ENCODE results near the gene PSTPIP1.

PSTPIP1 gene

DNA sequence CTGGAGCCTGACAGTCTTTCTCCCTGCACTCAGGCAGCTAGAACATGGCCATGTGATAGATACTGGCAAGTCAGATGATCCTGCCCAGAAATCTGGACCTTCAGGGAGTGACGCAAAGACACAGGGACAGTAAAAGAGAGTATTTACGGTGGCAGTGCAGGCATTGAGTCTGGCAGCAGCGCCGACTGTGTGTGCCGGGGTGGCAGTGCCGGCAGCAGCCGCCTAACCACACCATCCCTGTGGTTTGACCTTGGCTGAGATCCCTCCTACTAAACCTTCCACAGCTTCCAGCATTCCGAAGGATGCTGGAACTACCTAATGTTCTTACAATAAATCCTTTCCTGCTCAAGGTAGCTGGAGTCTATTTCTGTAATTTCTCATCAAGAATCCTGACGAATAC lies 80.6 kb downstream of the PSTPIP1 start:
- peak; percentile 68 for DNase-seq

DNA sequence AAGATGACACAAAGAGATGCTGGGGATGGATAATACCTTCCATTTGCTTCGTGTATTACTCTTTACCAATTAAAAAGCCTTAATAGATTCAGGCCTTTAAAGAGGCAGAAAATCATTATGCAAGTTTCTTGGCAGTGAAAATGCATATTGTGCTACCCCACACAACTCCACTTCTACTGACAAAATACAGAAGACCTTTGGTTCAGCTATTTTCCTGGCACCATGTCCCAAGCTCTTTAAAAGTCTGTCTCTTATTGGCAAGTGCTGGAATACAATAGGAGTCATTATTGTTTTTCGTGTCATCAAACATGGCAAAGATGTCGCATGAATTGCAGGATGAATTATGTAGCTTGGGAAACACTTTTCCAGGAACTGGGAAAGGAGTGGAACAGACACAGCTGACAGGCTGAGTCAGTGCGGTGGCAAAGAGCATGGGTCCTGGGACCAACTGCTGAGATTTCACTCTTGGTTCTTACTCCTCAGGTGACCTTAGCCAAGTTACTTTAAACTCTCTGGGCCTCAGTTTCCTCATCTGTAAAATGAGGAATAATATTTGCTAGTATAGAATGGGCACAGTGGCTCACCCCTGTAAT lies 81.5 kb downstream of the PSTPIP1 start:
- DNase-seq = no peak

DNA sequence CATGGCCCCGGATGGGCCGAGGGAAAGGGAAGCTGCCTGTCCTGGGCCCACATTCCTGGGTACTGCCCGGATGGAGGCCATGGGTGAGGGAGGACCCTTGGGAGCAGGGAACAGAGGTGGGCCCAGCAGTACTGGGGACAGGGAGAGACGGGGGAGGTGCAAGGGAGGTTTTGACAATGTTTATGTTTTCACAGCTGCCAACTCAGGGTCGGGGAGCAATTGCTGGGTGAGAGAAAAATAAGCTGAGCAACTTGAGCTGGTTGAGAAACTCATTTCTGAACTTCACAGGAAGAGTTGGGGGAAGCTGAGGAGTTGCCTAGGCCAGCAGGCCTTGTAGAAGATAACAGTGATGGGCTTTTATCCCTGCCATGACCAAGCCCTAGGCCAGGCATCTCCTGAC lies 87.0 kb downstream of the PSTPIP1 start:
- no peak for DNase-seq

DNA sequence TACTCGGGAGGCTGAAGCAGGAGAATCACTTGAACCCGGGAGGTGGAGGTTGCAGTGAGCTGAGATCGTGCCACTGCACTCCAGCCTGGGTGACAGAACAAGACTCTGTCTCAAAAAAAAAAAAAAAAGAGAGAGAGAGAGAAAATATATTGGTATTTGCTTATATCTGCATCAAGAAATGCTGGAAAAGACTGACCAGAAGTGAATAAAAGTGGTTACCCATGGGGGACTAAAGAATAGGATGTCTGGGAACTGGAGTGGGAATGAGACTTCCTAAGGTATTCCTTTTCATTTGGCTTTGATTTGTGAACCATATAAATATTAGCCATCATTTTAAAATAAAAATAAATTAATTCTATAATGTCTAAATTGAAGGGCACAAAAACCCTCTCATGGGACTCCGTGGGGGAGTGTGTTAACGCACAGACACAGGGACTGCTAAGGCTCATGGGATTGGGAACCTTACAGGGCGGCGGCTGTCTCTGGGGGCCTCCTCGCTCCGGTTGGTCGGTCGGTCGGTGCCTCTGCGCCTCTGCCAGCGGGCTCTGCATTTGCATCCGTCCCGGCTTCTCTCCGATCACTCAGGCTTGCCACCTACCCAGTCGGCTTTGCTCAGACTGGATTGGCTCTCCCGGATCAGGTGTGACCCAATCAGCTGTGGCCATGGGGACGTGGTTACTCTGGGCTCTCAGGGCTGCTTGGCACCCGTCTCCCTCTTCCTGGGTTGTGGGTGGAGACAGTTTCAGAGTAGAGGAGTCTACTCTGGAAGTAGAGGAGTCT lies 88.6 kb downstream of the PSTPIP1 start:
- DNase-seq = peak; percentile 100

DNA sequence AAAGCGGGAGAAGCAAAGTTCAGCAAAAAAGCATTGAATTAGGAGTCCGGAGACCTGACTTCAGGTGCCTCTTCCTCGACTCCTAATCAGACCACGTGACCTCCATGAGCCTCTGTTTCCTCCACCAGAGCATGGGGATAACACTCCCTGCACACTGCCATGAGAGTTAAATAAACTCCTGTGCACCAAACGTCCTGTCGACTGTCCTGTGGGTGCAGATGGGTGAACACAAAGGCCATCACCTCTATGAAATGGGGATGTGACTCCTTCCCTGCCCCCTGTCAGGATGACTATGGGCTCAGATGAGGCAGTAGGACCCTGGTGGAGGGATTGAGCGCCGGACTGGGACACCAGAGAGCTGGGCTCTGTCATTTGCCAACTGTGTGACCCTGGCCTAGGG lies 89.5 kb downstream of the PSTPIP1 start:
- no peak for DNase-seq

GRCh38 chr15:77085297-77085696 lies 90.4 kb downstream of the PSTPIP1 start:
- no peak for DNase-seq

Data from NCI-H226 (cell line).